HCT116 (cell line): Measurements from ENCODE around the gene CRADD. TPM values are rescaled to one million over a fixed set of nuclear protein-coding genes. Genes with fewer than 3 reads are reported as not detected.

ENCODE experiments used
- ATAC-seq: fragments of 200-7000 bp; cut with Tn5 transposase; 2 replicates; pipeline ENCODE4 v1.9.1; 2020; ENCODE audit warnings: mild to moderate bottlenecking, moderate library complexity
- BruUV-seq: library from RNA; stranded (reverse); fragments of 400-500 nt; replicated peaks from 2 replicates; lab custom pipeline; 2021; lab: Mats Ljungman, UMichigan
- CTCF ChIA-PET: fragments of 300-600 bp; sonication (Branson Sonifier 250); formaldehyde crosslinking; loops from one replicate; lab custom pipeline; 2021; ENCODE audit warnings: antibody characterized with exemption; lab: Charles Lee
- POLR2A ChIA-PET: fragments of 300-600, 350-600 bp; sonication (Branson Sonifier 250); formaldehyde crosslinking; loops from one replicate; lab custom pipeline; 2021; ENCODE audit warnings: antibody characterized with exemption; lab: Charles Lee
- RAD21 ChIA-PET, 2 experiments: fragments of 300-600 bp; sonication (Branson Sonifier 250); formaldehyde crosslinking; loops; one replicate each; lab custom pipeline; 2023; ENCODE audit warnings: low total read pairs in 2 of 2; ENCODE audit not compliant: uncharacterized antibody in 2 of 2, unreplicated experiment in 2 of 2, low non-redundant PET in 1 of 2; lab: Charles Lee
- DNase-seq: peaks from one replicate; pipeline ENCODE4 v3.0.0-alpha.2; 2010; ENCODE audit warnings: low read depth, low spot score
- H2AFZ ChIP-seq: fragments of 200-600 bp; shearing (Covaris generic), sonication (generic); 2 replicates; pipeline ENCODE4 v1.6.1; 2017; ENCODE audit warnings: low read depth, mixed run types, mixed read lengths, antibody characterized with exemption, low read length; ENCODE audit not compliant: poor library complexity, severe bottlenecking
- H3K27ac ChIP-seq: 2 replicates; pipeline ENCODE4 v1.5.1; 2012; ENCODE audit warnings: low read depth, low read length
- H3K27me3 ChIP-seq: fragments of 200-600 bp; sonication (generic); 2 replicates; pipeline ENCODE4 v1.6.1; 2016; ENCODE audit warnings: mixed run types, low read length, mixed read lengths; ENCODE audit not compliant: insufficient read depth
- H3K36me3 ChIP-seq, 2 experiments: fragments of 200-500 bp in 1 of 2; fragments of 200-600 bp in 1 of 2; sonication (Bioruptor generic) in 1 of 2; sonication (generic) in 1 of 2; 2 replicates each; pipeline versions ENCODE4 v1.5.1 to v1.6.1; 2014 to 2016; ENCODE audit warnings: low read length in 2 of 2, inconsistent platforms in 1 of 2, mixed read lengths in 1 of 2, mixed run types in 1 of 2; ENCODE audit not compliant: insufficient read depth in 2 of 2, control insufficient read depth in 1 of 2
- H3K4me1 ChIP-seq, 2 experiments: fragments of 200-600 bp in 1 of 2; sonication (generic) in 1 of 2; 2 replicates each; pipeline versions ENCODE4 v1.5.1 to v1.6.1; 2012 to 2017; ENCODE audit warnings: low read length in 2 of 2, inconsistent platforms in 1 of 2, mild to moderate bottlenecking in 1 of 2, mixed read lengths in 1 of 2, mixed run types in 1 of 2, moderate library complexity in 1 of 2; ENCODE audit not compliant: insufficient read depth in 2 of 2, control insufficient read depth in 1 of 2
- H3K4me2 ChIP-seq: fragments of 200-600 bp; sonication (generic); 2 replicates; pipeline ENCODE4 v1.6.1; 2017; ENCODE audit warnings: mixed run types, low read length, mixed read lengths
- H3K4me3 ChIP-seq, 2 experiments: fragments of 200-600 bp in 1 of 2; sonication (generic) in 1 of 2; replicated peaks in 1 of 2; 2 replicates each; pipeline ENCODE4 v1.5.1; 2011 to 2016; ENCODE audit warnings: low read length in 2 of 2, control low read depth in 1 of 2, low read depth in 1 of 2, mild to moderate bottlenecking in 1 of 2, mixed read lengths in 1 of 2, mixed run types in 1 of 2
- H3K79me2 ChIP-seq: fragments of 200-600 bp; sonication (generic); 2 replicates; pipeline ENCODE4 v1.6.1; 2017; ENCODE audit warnings: mild to moderate bottlenecking, mixed run types, low read length, moderate library complexity, mixed read lengths; ENCODE audit not compliant: insufficient read depth
- H3K9ac ChIP-seq: fragments of 200-600 bp; sonication (generic); 2 replicates; pipeline ENCODE4 v1.6.1; 2016; ENCODE audit warnings: low read length, mixed read lengths
- H3K9me2 ChIP-seq: fragments of 200-600 bp; sonication (generic), shearing (Covaris generic); 2 replicates; pipeline ENCODE4 v1.6.1; 2017; ENCODE audit warnings: mixed run types, mild to moderate bottlenecking, moderate library complexity; ENCODE audit not compliant: insufficient read depth
- H3K9me3 ChIP-seq, 2 experiments: fragments of 200-500 bp in 1 of 2; fragments of 200-600 bp in 1 of 2; sonication (Bioruptor generic) in 1 of 2; sonication (generic) in 1 of 2; 2 replicates each; pipeline ENCODE4 v1.6.1; 2014 to 2017; ENCODE audit warnings: low read length in 2 of 2, mixed read lengths in 2 of 2, inconsistent platforms in 1 of 2, low read depth in 1 of 2, mild to moderate bottlenecking in 1 of 2, mixed run types in 1 of 2, moderate library complexity in 1 of 2; ENCODE audit not compliant: control insufficient read depth in 1 of 2, insufficient read depth in 1 of 2
- H4K20me1 ChIP-seq: fragments of 200-600 bp; sonication (generic), shearing (Covaris generic); 2 replicates; pipeline ENCODE4 v1.6.1; 2017; ENCODE audit warnings: mixed run types, mild to moderate bottlenecking, moderate library complexity; ENCODE audit not compliant: insufficient read depth
- CBX3 ChIP-seq: IDR thresholded peaks from 2 replicates; pipeline ENCODE4 v1.6.1; 2012; ENCODE audit warnings: low read depth
- CEBPB ChIP-seq: IDR thresholded peaks from 2 replicates; pipeline ENCODE4 v1.6.1; 2012; ENCODE audit warnings: low read depth
- EGR1 ChIP-seq: IDR thresholded peaks from 2 replicates; pipeline ENCODE4 v1.6.1; 2012; ENCODE audit warnings: low read depth
- EZH2 ChIP-seq: fragments of 200-600 bp; sonication (generic); IDR thresholded peaks from 2 replicates; pipeline ENCODE4 v1.6.1; 2017; ENCODE audit warnings: antibody characterized with exemption, mixed run types
- EZH2phosphoT487 ChIP-seq: fragments of 200-600 bp; IDR thresholded peaks from 2 replicates; pipeline ENCODE4 v1.6.1; 2018; ENCODE audit warnings: antibody characterized with exemption, borderline replicate concordance
- FOSL1 ChIP-seq: IDR thresholded peaks from 2 replicates; pipeline ENCODE4 v1.6.1; 2012; ENCODE audit warnings: low read depth
- JUND ChIP-seq: IDR thresholded peaks from 2 replicates; pipeline ENCODE4 v1.6.1; 2012
- MAX ChIP-seq: IDR thresholded peaks from 2 replicates; pipeline ENCODE4 v1.6.1; 2012
- RAD21 ChIP-seq: IDR thresholded peaks from 2 replicates; pipeline ENCODE4 v1.6.1; 2012; ENCODE audit warnings: low read depth, mild to moderate bottlenecking
- SP1 ChIP-seq: IDR thresholded peaks from 2 replicates; pipeline ENCODE4 v1.6.1; 2012; ENCODE audit warnings: low read depth
- TCF7L2 ChIP-seq: IDR thresholded peaks from 2 replicates; pipeline ENCODE4 v1.7.0; 2011; ENCODE audit warnings: borderline replicate concordance, inconsistent platforms; ENCODE audit not compliant: insufficient read depth, insufficient read length; ENCODE audit errors: extremely low read depth
- ZFX ChIP-seq: fragments of 450-650 bp; IDR thresholded peaks from 2 replicates; pipeline ENCODE4 v1.6.1; 2017
- ZNF274 ChIP-seq: fragments of 200-500 bp; sonication (Bioruptor generic); IDR thresholded peaks from 2 replicates; pipeline ENCODE4 v1.6.1; 2014; ENCODE audit warnings: mild to moderate bottlenecking, low read depth, low read length, inconsistent platforms
- intact Hi-C: fragments of 100-400 bp; cut with micrococcal nuclease; formaldehyde crosslinking; loops from 2 replicates; pipeline ENCODE4 v1.10.0; 2022
- total RNA-seq: library from RNA; stranded (reverse); gene quantifications from one replicate; pipeline ENCODE4 v1.2.1, GENCODE V29; 2021; ENCODE audit not compliant: unreplicated experiment
- TF ChIP-seq, protein P1 (sequence below): IDR thresholded peaks from 2 replicates; pipeline ENCODE4 v1.6.1; 2012
- TF ChIP-seq, protein P2 (sequence below): IDR thresholded peaks from 2 replicates; pipeline ENCODE4 v1.6.1; 2011; ENCODE audit warnings: mild to moderate bottlenecking, low read length, moderate library complexity; ENCODE audit not compliant: insufficient replicate concordance; ENCODE audit errors: extremely low read depth
- TF ChIP-seq, protein P3 (sequence below): IDR thresholded peaks from 2 replicates; pipeline ENCODE4 v1.6.1; 2012; ENCODE audit warnings: low read depth

CRADD gene
- total RNA-seq, 1 experiment from 2014 or later = 12.2 TPM

DNA sequence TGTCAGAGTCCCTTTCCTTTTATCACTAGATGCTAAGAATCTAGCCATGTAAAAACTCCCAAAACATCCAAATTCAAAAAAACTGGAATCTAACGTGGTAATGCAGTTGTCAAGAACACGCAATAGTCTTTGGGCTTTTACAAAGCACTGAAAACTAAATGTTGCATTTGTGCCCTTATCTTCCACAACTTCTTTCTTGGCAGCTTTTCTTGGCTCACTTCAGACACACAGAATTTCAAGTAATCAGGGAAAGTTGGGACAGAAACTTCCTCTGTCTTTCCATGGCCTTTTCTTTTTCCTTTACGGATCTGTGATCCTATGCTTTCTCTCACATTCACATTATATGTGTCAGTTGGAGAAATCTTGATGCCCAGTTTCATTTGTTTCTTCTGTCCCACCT lies 136.0 kb downstream of the CRADD start:
- Histone ChIP-seq H4K20me1 (no peaks in the 10 kb centered on the region), H3K9me2 (no peaks in the 10 kb centered on the region), H3K27ac (no peak overlapping the region), H3K27me3 (no peaks in the 10 kb centered on the region), H3K4me3 (no peak overlapping the region), H3K4me1 (peaks cover 0 to 8% of the 10 kb centered on the region in 2 experiments; a peak in 1 of 4 replicates), H3K4me2 (no peak overlapping the region), H3K36me3 (no peaks in the 10 kb centered on the region), H3K9ac (no peak overlapping the region), H3K9me3 (no peaks in the 10 kb centered on the region), H3K79me2 (no peaks in the 10 kb centered on the region), H2AFZ (no peak overlapping the region)
- DNase-seq (no peak), ATAC-seq (no peak)
- intact Hi-C loops = no loop called here
- ChIA-PET POLR2A (no interaction called here), RAD21 (no interaction called here), CTCF (no interaction called here)
- BruUV-seq = no TSS peak
- TF ChIP-seq, protein P1, sequence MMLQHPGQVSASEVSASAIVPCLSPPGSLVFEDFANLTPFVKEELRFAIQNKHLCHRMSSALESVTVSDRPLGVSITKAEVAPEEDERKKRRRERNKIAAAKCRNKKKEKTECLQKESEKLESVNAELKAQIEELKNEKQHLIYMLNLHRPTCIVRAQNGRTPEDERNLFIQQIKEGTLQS = no peak
- TF ChIP-seq EZH2phosphoT487 (no peak), MAX (no peak), SP1 (no peak), JUND (no peak), ZFX (no peak), CEBPB (no peak), CBX3 (no peak), EGR1 (no peak), FOSL1 (no peak), RAD21 (no peak), EZH2 (no peak), ZNF274 (no peak), TCF7L2 (no peak)
- TF ChIP-seq, protein P2, sequence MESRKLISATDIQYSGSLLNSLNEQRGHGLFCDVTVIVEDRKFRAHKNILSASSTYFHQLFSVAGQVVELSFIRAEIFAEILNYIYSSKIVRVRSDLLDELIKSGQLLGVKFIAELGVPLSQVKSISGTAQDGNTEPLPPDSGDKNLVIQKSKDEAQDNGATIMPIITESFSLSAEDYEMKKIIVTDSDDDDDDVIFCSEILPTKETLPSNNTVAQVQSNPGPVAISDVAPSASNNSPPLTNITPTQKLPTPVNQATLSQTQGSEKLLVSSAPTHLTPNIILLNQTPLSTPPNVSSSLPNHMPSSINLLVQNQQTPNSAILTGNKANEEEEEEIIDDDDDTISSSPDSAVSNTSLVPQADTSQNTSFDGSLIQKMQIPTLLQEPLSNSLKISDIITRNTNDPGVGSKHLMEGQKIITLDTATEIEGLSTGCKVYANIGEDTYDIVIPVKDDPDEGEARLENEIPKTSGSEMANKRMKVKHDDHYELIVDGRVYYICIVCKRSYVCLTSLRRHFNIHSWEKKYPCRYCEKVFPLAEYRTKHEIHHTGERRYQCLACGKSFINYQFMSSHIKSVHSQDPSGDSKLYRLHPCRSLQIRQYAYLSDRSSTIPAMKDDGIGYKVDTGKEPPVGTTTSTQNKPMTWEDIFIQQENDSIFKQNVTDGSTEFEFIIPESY = no peak
- TF ChIP-seq, protein P3, sequence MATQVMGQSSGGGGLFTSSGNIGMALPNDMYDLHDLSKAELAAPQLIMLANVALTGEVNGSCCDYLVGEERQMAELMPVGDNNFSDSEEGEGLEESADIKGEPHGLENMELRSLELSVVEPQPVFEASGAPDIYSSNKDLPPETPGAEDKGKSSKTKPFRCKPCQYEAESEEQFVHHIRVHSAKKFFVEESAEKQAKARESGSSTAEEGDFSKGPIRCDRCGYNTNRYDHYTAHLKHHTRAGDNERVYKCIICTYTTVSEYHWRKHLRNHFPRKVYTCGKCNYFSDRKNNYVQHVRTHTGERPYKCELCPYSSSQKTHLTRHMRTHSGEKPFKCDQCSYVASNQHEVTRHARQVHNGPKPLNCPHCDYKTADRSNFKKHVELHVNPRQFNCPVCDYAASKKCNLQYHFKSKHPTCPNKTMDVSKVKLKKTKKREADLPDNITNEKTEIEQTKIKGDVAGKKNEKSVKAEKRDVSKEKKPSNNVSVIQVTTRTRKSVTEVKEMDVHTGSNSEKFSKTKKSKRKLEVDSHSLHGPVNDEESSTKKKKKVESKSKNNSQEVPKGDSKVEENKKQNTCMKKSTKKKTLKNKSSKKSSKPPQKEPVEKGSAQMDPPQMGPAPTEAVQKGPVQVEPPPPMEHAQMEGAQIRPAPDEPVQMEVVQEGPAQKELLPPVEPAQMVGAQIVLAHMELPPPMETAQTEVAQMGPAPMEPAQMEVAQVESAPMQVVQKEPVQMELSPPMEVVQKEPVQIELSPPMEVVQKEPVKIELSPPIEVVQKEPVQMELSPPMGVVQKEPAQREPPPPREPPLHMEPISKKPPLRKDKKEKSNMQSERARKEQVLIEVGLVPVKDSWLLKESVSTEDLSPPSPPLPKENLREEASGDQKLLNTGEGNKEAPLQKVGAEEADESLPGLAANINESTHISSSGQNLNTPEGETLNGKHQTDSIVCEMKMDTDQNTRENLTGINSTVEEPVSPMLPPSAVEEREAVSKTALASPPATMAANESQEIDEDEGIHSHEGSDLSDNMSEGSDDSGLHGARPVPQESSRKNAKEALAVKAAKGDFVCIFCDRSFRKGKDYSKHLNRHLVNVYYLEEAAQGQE = no peak
